ENCODE measurements around the gene EXOC6B.

DNA sequence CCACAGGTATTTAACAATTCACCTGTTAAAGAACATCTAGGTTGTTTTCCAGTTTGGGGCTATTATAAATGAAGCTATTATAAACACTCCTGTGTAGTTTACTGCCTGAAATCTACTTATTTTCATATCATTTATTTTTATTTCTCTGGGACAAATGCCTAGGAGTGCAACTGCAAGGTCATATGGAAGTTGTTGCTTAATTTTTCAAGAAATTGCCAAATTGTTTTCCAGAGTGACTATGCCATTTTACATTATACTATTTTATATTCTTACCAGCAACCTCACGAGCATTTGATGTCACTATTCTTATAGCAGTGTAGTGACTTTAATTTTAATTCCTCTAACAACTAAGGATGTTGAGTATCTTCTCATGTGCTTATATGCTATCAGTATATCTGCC is 298.4 kb downstream of the EXOC6B start:
- no peak for TF ChIP-seq POLR2A (IDR thresholded peaks at IDR 0.05)
- no peak for TF ChIP-seq CTCF (IDR thresholded peaks at IDR 0.05)
